Endothelial cell of umbilical vein (primary cell): ENCODE results near the gene SPAG4. TPM values are rescaled to one million over a fixed set of nuclear protein-coding genes. Genes with fewer than 3 reads are reported as not detected.

Source experiments
- BruUV-seq: library from RNA; stranded (reverse); fragments of 400-500 nt; replicated peaks from 2 replicates; lab custom pipeline; 2021; lab: Mats Ljungman, UMichigan
- CTCF ChIA-PET: fragments of 300-600, 350-600 bp; sonication (Branson Sonifier 250); formaldehyde crosslinking; loops from one replicate; lab custom pipeline; 2021; ENCODE audit warnings: antibody characterized with exemption, inconsistent platforms; lab: Charles Lee
- POLR2A ChIA-PET: fragments of 300-600, 350-600 bp; sonication (Branson Sonifier 250); formaldehyde crosslinking; loops from one replicate; lab custom pipeline; 2021; ENCODE audit warnings: antibody characterized with exemption, inconsistent platforms; lab: Charles Lee
- DNase-seq: peaks from one replicate; pipeline ENCODE4 v3.0.0-alpha.2; 2011; ENCODE audit warnings: low read depth, low spot score
- FAIRE-seq: peaks from 2 replicates; lab custom pipeline; 2011; peaks lifted over from hg19 to GRCh38; lab: Jason Lieb, UNC
- H2AFZ ChIP-seq: 2 replicates; pipeline ENCODE4 v1.6.0; 2012; ENCODE audit warnings: low read depth, low read length, control low read depth, inconsistent platforms
- H3K27ac ChIP-seq: 2 replicates; pipeline ENCODE4 v1.5.1; 2011; ENCODE audit warnings: low read depth, mild to moderate bottlenecking, control low read depth, low read length, moderate library complexity; ENCODE audit not compliant: insufficient read depth
- H3K27me3 ChIP-seq, 2 experiments: 2 replicates each; pipeline versions ENCODE4 v1.6.0 to v1.6.1; 2011; ENCODE audit warnings: low read length in 2 of 2, mixed read lengths in 1 of 2; ENCODE audit not compliant: control insufficient read depth in 2 of 2, insufficient read depth in 2 of 2
- H3K36me3 ChIP-seq, 2 experiments: 2 replicates in 1 of 2; 3 replicates in 1 of 2; pipeline ENCODE4 v1.5.1; 2011; ENCODE audit warnings: low read length in 2 of 2, mild to moderate bottlenecking in 1 of 2, moderate library complexity in 1 of 2; ENCODE audit not compliant: control insufficient read depth in 2 of 2, insufficient read depth in 2 of 2; ENCODE audit errors: extremely low read depth in 1 of 2
- H3K4me1 ChIP-seq: 3 replicates; pipeline ENCODE4 v1.5.1; 2011; ENCODE audit warnings: mild to moderate bottlenecking, low read length; ENCODE audit not compliant: control insufficient read depth, insufficient read depth; ENCODE audit errors: extremely low read depth
- H3K4me2 ChIP-seq: 2 replicates; pipeline ENCODE4 v1.6.1; 2011; ENCODE audit warnings: low read length, control low read depth, mixed read lengths; ENCODE audit not compliant: insufficient read depth
- H3K4me3 ChIP-seq, 3 experiments: fragments of 200-600 bp in 1 of 3; sonication (generic), shearing (Covaris generic) in 1 of 3; replicated peaks in 1 of 3; 2 replicates each; pipeline ENCODE4 v1.5.1; 2011 to 2016; ENCODE audit warnings: control low read depth in 3 of 3, low read length in 3 of 3, mild to moderate bottlenecking in 2 of 3, inconsistent platforms in 1 of 3, low read depth in 1 of 3, moderate library complexity in 1 of 3; ENCODE audit not compliant: insufficient read depth in 1 of 3
- H3K79me2 ChIP-seq: 2 replicates; pipeline ENCODE4 v1.6.0; 2012; ENCODE audit warnings: low read length, inconsistent platforms; ENCODE audit not compliant: control insufficient read depth, insufficient read depth
- H3K9ac ChIP-seq: replicated peaks from 2 replicates; pipeline ENCODE3; 2011; ENCODE audit warnings: low read length, control low read depth; ENCODE audit not compliant: insufficient read depth; ENCODE audit errors: extremely low read depth
- H3K9me1 ChIP-seq: replicated peaks from 3 replicates; pipeline ENCODE4 v1.6.0; 2011; ENCODE audit warnings: mild to moderate bottlenecking, low read length; ENCODE audit not compliant: control insufficient read depth, insufficient read depth; ENCODE audit errors: extremely low read depth
- H3K9me3 ChIP-seq: replicated peaks from 2 replicates; pipeline ENCODE4 v1.5.1; 2012; ENCODE audit warnings: low read length, inconsistent platforms; ENCODE audit not compliant: control insufficient read depth, insufficient read depth
- H4K20me1 ChIP-seq: replicated peaks from 2 replicates; pipeline ENCODE3; 2011; ENCODE audit warnings: mild to moderate bottlenecking, low read length; ENCODE audit not compliant: control insufficient read depth, insufficient read depth; ENCODE audit errors: extremely low read depth
- GATA2 ChIP-seq: IDR thresholded peaks from 2 replicates; pipeline ENCODE4 v1.7.0; 2011; ENCODE audit warnings: low read depth, mild to moderate bottlenecking, moderate library complexity, mixed read lengths, low read length; ENCODE audit not compliant: insufficient read length, insufficient read depth
- JUN ChIP-seq: IDR thresholded peaks from 2 replicates; pipeline ENCODE4 v1.6.1; 2011; ENCODE audit warnings: borderline replicate concordance, low read depth; ENCODE audit not compliant: insufficient read length, insufficient read depth
- POLR2A ChIP-seq: IDR thresholded peaks from 2 replicates; pipeline ENCODE4 v1.6.1; 2012; ENCODE audit warnings: low read depth, mild to moderate bottlenecking, control low read depth, low read length
- dilution Hi-C: fragments of 300-500 bp; cut with MboI; formaldehyde crosslinking; loops from one replicate; pipeline ENCODE4 v1.15.0; 2019; ENCODE audit warnings: low sequenced_read_pairs; ENCODE audit not compliant: extremely low pct_ligation_motif_present
- intact Hi-C: fragments of 100-400 bp; cut with micrococcal nuclease; formaldehyde crosslinking; loops from one replicate; pipeline ENCODE4 v1.10.0; 2022
- polyA plus RNA-seq, 4 experiments: library from polyadenylated mRNA; depleted of rRNA in 3 of 4; stranded (reverse) in 3 of 4; unstranded in 1 of 4; fragments of >200 nt; gene quantifications; 2 replicates each; pipeline versions ENCODE4 v1.2.1 to v1.2.3, GENCODE V29; 2011 to 2012; ENCODE audit warnings: missing spikeins in 1 of 4
- total RNA-seq: library from RNA; stranded (reverse); gene quantifications from 2 replicates; pipeline ENCODE4 v1.2.3, GENCODE V29; 2021
- TF ChIP-seq, protein P1 (sequence below), 2 donors: IDR thresholded peaks; 1 replicate in 1 of 2; 2 replicates in 1 of 2; pipeline ENCODE4 v1.5.1; 2011; ENCODE audit warnings: low read length in 2 of 2, mild to moderate bottlenecking in 2 of 2, moderate library complexity in 2 of 2, control low read depth in 1 of 2, inconsistent platforms in 1 of 2, low read depth in 1 of 2; ENCODE audit not compliant: insufficient read depth in 1 of 2; ENCODE audit errors: extremely low read depth in 1 of 2

The SPAG4 gene
- total and polyA plus RNA-seq, 2 donors (not counting 3 experiments of a cell fraction or from before 2014, with no cell fraction given) = 3.7 to 9.5 TPM

- H3K79me2 ChIP-seq = no peaks in the 10 kb centered on the region
- H3K9ac ChIP-seq = no peak overlapping the region
- no peaks in the 10 kb centered on the region for H3K36me3 ChIP-seq
- H3K27me3 ChIP-seq = peaks cover 9 to 13% of the 10 kb centered on the region in 2 experiments
- H2AFZ ChIP-seq = no peak overlapping the region
- TF ChIP-seq, protein P1, sequence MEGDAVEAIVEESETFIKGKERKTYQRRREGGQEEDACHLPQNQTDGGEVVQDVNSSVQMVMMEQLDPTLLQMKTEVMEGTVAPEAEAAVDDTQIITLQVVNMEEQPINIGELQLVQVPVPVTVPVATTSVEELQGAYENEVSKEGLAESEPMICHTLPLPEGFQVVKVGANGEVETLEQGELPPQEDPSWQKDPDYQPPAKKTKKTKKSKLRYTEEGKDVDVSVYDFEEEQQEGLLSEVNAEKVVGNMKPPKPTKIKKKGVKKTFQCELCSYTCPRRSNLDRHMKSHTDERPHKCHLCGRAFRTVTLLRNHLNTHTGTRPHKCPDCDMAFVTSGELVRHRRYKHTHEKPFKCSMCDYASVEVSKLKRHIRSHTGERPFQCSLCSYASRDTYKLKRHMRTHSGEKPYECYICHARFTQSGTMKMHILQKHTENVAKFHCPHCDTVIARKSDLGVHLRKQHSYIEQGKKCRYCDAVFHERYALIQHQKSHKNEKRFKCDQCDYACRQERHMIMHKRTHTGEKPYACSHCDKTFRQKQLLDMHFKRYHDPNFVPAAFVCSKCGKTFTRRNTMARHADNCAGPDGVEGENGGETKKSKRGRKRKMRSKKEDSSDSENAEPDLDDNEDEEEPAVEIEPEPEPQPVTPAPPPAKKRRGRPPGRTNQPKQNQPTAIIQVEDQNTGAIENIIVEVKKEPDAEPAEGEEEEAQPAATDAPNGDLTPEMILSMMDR (IDR thresholded peaks at IDR 0.05; ENCODE audit: extremely low read depth in 1 of 2, insufficient read depth in 1 of 2, low read depth in 1 of 2, low read length in 2 of 2) = peak; percentile 39 to 45
- TF ChIP-seq GATA2 = no peak
- DNase-seq (peak; percentile 23), FAIRE-seq (no peak)
- intact Hi-C loops = loop anchor here (5.0 kb wide), 2 partner anchors 93 to 142 kb away; partner anchors contain the start of genes NFS1 and ROMO1
- no peaks in the 10 kb centered on the region for H3K9me1 ChIP-seq
- ChIA-PET CTCF (interaction anchor here (0.9 to 2.0 kb wide), 13 partner anchors 8 to 141 kb away, joined by 3 to 12 read pairs (median 3); partner anchors contain the start of gene SPAG4), POLR2A (no interaction called here)
- BruUV-seq = no TSS peak
- H3K4me1 ChIP-seq = peaks cover 8% of the 10 kb centered on the region
- H3K9me3 ChIP-seq = no peaks in the 10 kb centered on the region
- dilution Hi-C loops = no loop called here
- no peak overlapping the region for H3K27ac ChIP-seq
- no peaks in the 10 kb centered on the region for H4K20me1 ChIP-seq
- H3K4me3 ChIP-seq = no peak overlapping the region
- H3K4me2 ChIP-seq = no peak overlapping the region
Measured at GRCh38 chr20:35604449-35604747, 11.2 kb upstream of the SPAG4 start.

GRCh38 chr20:35606127-35606526, 9.5 kb upstream of the SPAG4 start:
- intact Hi-C loops (no loop called here), dilution Hi-C loops (no loop called here)
- TF ChIP-seq, protein P1 (IDR thresholded peaks at IDR 0.05; ENCODE audit: extremely low read depth in 1 of 2, insufficient read depth in 1 of 2, low read depth in 1 of 2, low read length in 2 of 2) = no peak
- TF ChIP-seq JUN (no peak), POLR2A (no peak)
- H3K27me3 ChIP-seq = peaks cover 0 to 1% of the 10 kb centered on the region in 2 experiments
- CTCF ChIA-PET = interaction anchor here (0.6 to 1.6 kb wide), 3 partner anchors 9 to 16 kb away, joined by 3 to 4 read pairs (median 4); partner anchors contain the start of gene SPAG4
- POLR2A ChIA-PET = no interaction called here
- H3K27ac ChIP-seq = no peak overlapping the region
- no peaks in the 10 kb centered on the region for H3K9me3 ChIP-seq
- H3K9ac ChIP-seq = no peak overlapping the region
- no peaks in the 10 kb centered on the region for H4K20me1 ChIP-seq
- H3K9me1 ChIP-seq = no peaks in the 10 kb centered on the region
- no peaks in the 10 kb centered on the region for H3K79me2 ChIP-seq
- FAIRE-seq (no peak), DNase-seq (no peak)
- H3K4me1 ChIP-seq = peaks cover 2% of the 10 kb centered on the region
- H3K36me3 ChIP-seq = no peaks in the 10 kb centered on the region
- no peak overlapping the region for H3K4me2 ChIP-seq
- BruUV-seq = no TSS peak
- no peak overlapping the region for H3K4me3 ChIP-seq
- H2AFZ ChIP-seq = no peak overlapping the region
